Testis (tissue), 3 donors: ENCODE data around the gene AZGP1. TPM values are rescaled to one million over a fixed set of nuclear protein-coding genes. Genes with fewer than 3 reads are reported as not detected.

ENCODE experiments used
- DNase-seq: peaks from one replicate; pipeline ENCODE4 v3.0.0-alpha.2; 2019
- H3K27ac ChIP-seq, 2 donors: fragments of 200-600 bp; sonication (generic); one replicate each; pipeline ENCODE4 v1.5.1; 2019
- H3K27me3 ChIP-seq: fragments of 200-600 bp; sonication (generic); one replicate; pipeline ENCODE4 v1.5.1; 2019
- H3K36me3 ChIP-seq: fragments of 200-600 bp; sonication (generic); one replicate; pipeline ENCODE4 v1.5.1; 2017; ENCODE audit warnings: low read depth; ENCODE audit errors: missing control alignments
- H3K4me1 ChIP-seq: fragments of 200-600 bp; sonication (generic); one replicate; pipeline ENCODE4 v1.5.1; 2019
- H3K4me3 ChIP-seq, 2 donors: fragments of 200-600 bp; sonication (generic); one replicate each; pipeline ENCODE4 v1.5.1; 2017 to 2019
- H3K9me3 ChIP-seq: fragments of 200-600 bp; sonication (generic); one replicate; pipeline ENCODE4 v1.5.1; 2017
- CTCF ChIP-seq, 3 experiments: fragments of 450-650 bp in 2 of 3; fragments of 200-600 bp in 1 of 3; sonication (generic) in 1 of 3; IDR thresholded peaks; one replicate each; pipeline ENCODE4 v1.5.1; 2016 to 2019; ENCODE audit warnings: antibody characterized with exemption in 3 of 3, mild to moderate bottlenecking in 2 of 3, moderate library complexity in 1 of 3
- POLR2A ChIP-seq: fragments of 450-650 bp; IDR thresholded peaks from one replicate; pipeline ENCODE4 v1.6.1; 2017; ENCODE audit warnings: antibody characterized with exemption, mild to moderate bottlenecking, moderate library complexity
- WGBS, 2 donors: methylation state at CpG; one replicate each; pipeline ENCODE4 v1.1.5; 2018; 5-methylcytosine and 5-hydroxymethylcytosine counted together
- intact Hi-C: fragments of 100-400 bp; cut with DNase I; formaldehyde crosslinking; loops from one replicate; pipeline ENCODE4 v1.15.1; 2023; ENCODE audit warnings: low total_unique reads
- polyA plus RNA-seq: library from polyadenylated mRNA; stranded (reverse); fragments of 350-450 nt; fragmentation: Illumina TruSeq; extraction: RNeasy Lipid Tissue Mini Kit (QIAGEN cat#74804); gene quantifications from one replicate; pipeline ENCODE4 v1.2.3, GENCODE V29; 2014; ENCODE audit warnings: low read depth, low replicate concordance; ENCODE audit not compliant: insufficient read depth
- total RNA-seq, 2 donors: library from RNA; depleted of rRNA; stranded (reverse); fragments of >200 nt; gene quantifications; one replicate each; pipeline ENCODE4 v1.2.3, GENCODE V29; 2016

The AZGP1 gene
- total and polyA plus RNA-seq, 3 donors from 2014 or later, result 42.1 to 81.2 (median 60.5) TPM

GRCh38 chr7:99949645-99950228 is 26.1 kb downstream of the AZGP1 start:
- WGBS, 2 donors, result 68 to 69% methylated on average over 3 of the region's 3 CpGs
- TF ChIP-seq POLR2A (no peak), CTCF (IDR thresholded peaks at IDR 0.05) (peak in 2 of 3 experiments; percentile 29 to 38)
- Histone ChIP-seq H3K4me3 (no peak overlapping the region), H3K27me3 (no peaks in the 10 kb centered on the region), H3K4me1 (no peaks in the 10 kb centered on the region), H3K36me3 (no peaks in the 10 kb centered on the region), H3K9me3 (no peaks in the 10 kb centered on the region), H3K27ac (no peak overlapping the region)
- no peak for DNase-seq
- intact Hi-C loops, result no loop called here

GRCh38 chr7:99947608-99948007 is 28.2 kb downstream of the AZGP1 start:
- Histone ChIP-seq H3K27ac (no peak overlapping the region), H3K4me1 (no peaks in the 10 kb centered on the region), H3K27me3 (no peaks in the 10 kb centered on the region), H3K9me3 (no peaks in the 10 kb centered on the region), H3K36me3 (no peaks in the 10 kb centered on the region), H3K4me3 (no peak overlapping the region)
- intact Hi-C loops, result no loop called here
- TF ChIP-seq POLR2A (no peak), CTCF (IDR thresholded peaks at IDR 0.05) (no peak)
- no peak for DNase-seq
- WGBS, 2 donors, result 87 to 100% methylated on average over 1 of the region's 1 CpG

- intact Hi-C loops, result no loop called here
- Histone ChIP-seq H3K27ac (no peak overlapping the region), H3K27me3 (no peaks in the 10 kb centered on the region), H3K36me3 (no peaks in the 10 kb centered on the region), H3K9me3 (no peaks in the 10 kb centered on the region), H3K4me1 (no peaks in the 10 kb centered on the region), H3K4me3 (no peak overlapping the region)
- TF ChIP-seq CTCF (IDR thresholded peaks at IDR 0.05) (no peak), POLR2A (no peak)
- 57 to 62% methylated on average over 4 of the region's 4 CpGs for WGBS, 2 donors
- DNase-seq, result no peak
Observed at GRCh38 chr7:99944497-99945070, 31.2 kb downstream of the AZGP1 start.

GRCh38 chr7:99943641-99944496 is 32.0 kb downstream of the AZGP1 start:
- H3K4me3 ChIP-seq, result no peak overlapping the region
- H3K4me1 ChIP-seq, result no peaks in the 10 kb centered on the region
- no peak for DNase-seq
- intact Hi-C loops, result no loop called here
- no peaks in the 10 kb centered on the region for H3K9me3 ChIP-seq
- TF ChIP-seq CTCF (IDR thresholded peaks at IDR 0.05), result no peak
- no peak for TF ChIP-seq POLR2A
- H3K27ac ChIP-seq, result no peak overlapping the region
- H3K27me3 ChIP-seq, result no peaks in the 10 kb centered on the region
- WGBS, 2 donors, result 29 to 33% methylated on average over 14 of the region's 14 CpGs
- no peaks in the 10 kb centered on the region for H3K36me3 ChIP-seq
